ENCODE measurements around the gene MAFG.

The MAFG gene

GRCh38 chr17:81869221-81870130 lies 58.1 kb downstream of the MAFG start (continued):
- TF ChIP-seq ZNF530 (tag by site-specific recombination; IDR thresholded peaks at IDR 0.05; ENCODE audit: low read depth) (no peak), SP7 (tag by site-specific recombination; IDR thresholded peaks at IDR 0.05) (peak; percentile 54; the same call in 1 of the 2 replicates), ZNF677 (tag by site-specific recombination; IDR thresholded peaks at IDR 0.05) (no peak), ZNF184 (tag by site-specific recombination; IDR thresholded peaks at IDR 0.05) (no peak)

- ChIA-PET CTCF (interaction anchor here (0.6 to 2.6 kb wide), 14 partner anchors 11 to 152 kb away, joined by 3 to 15 read pairs (median 4); partner anchors contain the start of genes MAFG and PCYT2), POLR2A (interaction anchor here (1.1 to 2.7 kb wide), 9 partner anchors 8 to 166 kb away, joined by 3 to 17 read pairs (median 8); partner anchors contain the start of genes CENPX, LRRC45, MRPL12 and P4HB)
- H3K4me1 ChIP-seq (ENCODE audit: control insufficient read depth, insufficient read depth, low read length) = peaks cover 17% of the 10 kb centered on the region; the same call in 1 of the 2 replicates
- H3K4me3 ChIP-seq (ENCODE audit: low read depth, low read length) = no peak overlapping the region
- peaks cover 5 to 64% of the 10 kb centered on the region in 2 experiments; a peak in 2 of 3 replicates for H3K36me3 ChIP-seq (ENCODE audit: control insufficient read depth in 2 of 2, insufficient read depth in 1 of 2, low read length in 2 of 2)
- H3K27ac ChIP-seq (ENCODE audit: extremely low read depth, low read depth, low read length) = peak overlapping the region; percentile 100
- H3K9me3 ChIP-seq (ENCODE audit: control insufficient read depth, insufficient read depth, low read depth, low read length) = no peaks in the 10 kb centered on the region
- TF ChIP-seq ZNF692 (tag by site-specific recombination; IDR thresholded peaks at IDR 0.05) (peak; percentile 19; the same call in 1 of the 2 replicates), KLF9 (tag by site-specific recombination; IDR thresholded peaks at IDR 0.05; ENCODE audit: low read depth) (peak; percentile 48; the same call in 1 of the 2 replicates), OSR2 (tag by site-specific recombination; IDR thresholded peaks at IDR 0.05) (no peak), TSHZ1 (tag by site-specific recombination; IDR thresholded peaks at IDR 0.05; ENCODE audit: borderline replicate concordance) (0 out of 2 replicates have a peak, but pooled peaks have one; percentile 20), ZFP69B (tag by site-specific recombination; IDR thresholded peaks at IDR 0.05) (peak; percentile 82), ZNF274 (IDR thresholded peaks at IDR 0.05; ENCODE audit: low read length) (no peak), ZNF274 (tag by site-specific recombination; IDR thresholded peaks at IDR 0.05; ENCODE audit: borderline replicate concordance) (no peak), KLF8 (tag by site-specific recombination; IDR thresholded peaks at IDR 0.05) (peak; percentile 17; the same call in 1 of the 2 replicates), PRDM10 (tag by site-specific recombination; IDR thresholded peaks at IDR 0.05) (0 out of 2 replicates have a peak, but pooled peaks have one; percentile 9), ZNF398 (tag by site-specific recombination; IDR thresholded peaks at IDR 0.05) (peak; percentile 57; the same call in 1 of the 2 replicates), ZNF629 (tag by site-specific recombination; IDR thresholded peaks at IDR 0.05) (peak; percentile 12; the same call in 1 of the 2 replicates), SP3 (tag by site-specific recombination; IDR thresholded peaks at IDR 0.05) (peak; percentile 49), ZNF423 (tag by site-specific recombination; IDR thresholded peaks at IDR 0.05) (0 out of 2 replicates have a peak, but pooled peaks have one; percentile 24), SP2 (tag by site-specific recombination; IDR thresholded peaks at IDR 0.05) (peak; percentile 65), BCL11A (tag by site-specific recombination; IDR thresholded peaks at IDR 0.05; ENCODE audit: low read depth) (peak; percentile 17; the same call in 1 of the 2 replicates), ZNF18 (tag by site-specific recombination; IDR thresholded peaks at IDR 0.05) (no peak), SP7 (tag by site-specific recombination; IDR thresholded peaks at IDR 0.05) (0 out of 2 replicates have a peak, but pooled peaks have one; percentile 7), ZNF391 (tag by site-specific recombination; IDR thresholded peaks at IDR 0.05; ENCODE audit: borderline replicate concordance, low read depth) (no peak)
Measured at GRCh38 chr17:81868674-81869220, 58.8 kb downstream of the MAFG start.
